HG03095 (cell line): Measurements from ENCODE around the gene NTF3.

Experiments used
- ATAC-seq: cut with Tn5 transposase; IDR thresholded peaks from one replicate; pipeline ENCODE4 v1.9.1; 2021; ENCODE audit warnings: moderate library complexity; ENCODE audit not compliant: unreplicated experiment

The NTF3 gene

DNA sequence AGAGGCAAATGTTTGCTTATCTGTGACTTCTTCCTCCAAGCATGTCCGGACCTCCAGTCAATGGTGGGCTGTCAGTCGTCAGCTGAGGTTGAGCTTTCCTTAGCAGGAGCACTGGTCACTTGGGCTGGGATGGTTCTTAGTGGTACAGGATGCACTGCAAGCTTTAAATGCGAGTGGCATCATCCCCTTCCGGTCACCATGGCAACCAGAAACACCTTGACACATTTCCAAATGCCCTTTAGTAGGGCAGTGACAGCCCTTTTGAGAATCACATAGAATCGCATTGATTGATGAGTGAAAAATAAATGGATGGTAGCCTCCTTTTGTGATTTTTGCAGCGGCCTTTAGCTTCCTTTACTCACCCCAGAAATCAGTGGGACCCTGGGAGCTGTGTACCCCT is 24.1 kb downstream of the NTF3 start:
- ATAC-seq: no peak

DNA sequence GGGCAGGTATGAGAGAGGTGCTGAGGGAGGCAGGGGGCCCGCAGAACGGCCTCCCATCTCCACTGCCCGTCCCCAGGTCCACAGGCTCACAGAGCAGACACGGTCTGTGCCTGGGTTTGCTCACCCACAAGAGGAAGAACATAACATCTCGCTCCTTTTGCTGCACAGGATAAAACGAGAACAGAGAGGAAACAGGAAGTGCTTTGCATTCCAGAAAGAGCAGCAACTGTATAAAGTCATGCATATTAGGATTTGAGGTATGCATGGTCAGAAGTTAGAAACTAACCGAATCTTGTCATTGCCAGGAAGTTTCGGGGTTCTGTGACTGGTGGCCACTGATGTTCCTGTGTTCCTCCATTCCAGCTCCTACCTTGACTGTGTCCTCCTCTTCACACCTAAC is 25.0 kb downstream of the NTF3 start:
- no peak for ATAC-seq

DNA sequence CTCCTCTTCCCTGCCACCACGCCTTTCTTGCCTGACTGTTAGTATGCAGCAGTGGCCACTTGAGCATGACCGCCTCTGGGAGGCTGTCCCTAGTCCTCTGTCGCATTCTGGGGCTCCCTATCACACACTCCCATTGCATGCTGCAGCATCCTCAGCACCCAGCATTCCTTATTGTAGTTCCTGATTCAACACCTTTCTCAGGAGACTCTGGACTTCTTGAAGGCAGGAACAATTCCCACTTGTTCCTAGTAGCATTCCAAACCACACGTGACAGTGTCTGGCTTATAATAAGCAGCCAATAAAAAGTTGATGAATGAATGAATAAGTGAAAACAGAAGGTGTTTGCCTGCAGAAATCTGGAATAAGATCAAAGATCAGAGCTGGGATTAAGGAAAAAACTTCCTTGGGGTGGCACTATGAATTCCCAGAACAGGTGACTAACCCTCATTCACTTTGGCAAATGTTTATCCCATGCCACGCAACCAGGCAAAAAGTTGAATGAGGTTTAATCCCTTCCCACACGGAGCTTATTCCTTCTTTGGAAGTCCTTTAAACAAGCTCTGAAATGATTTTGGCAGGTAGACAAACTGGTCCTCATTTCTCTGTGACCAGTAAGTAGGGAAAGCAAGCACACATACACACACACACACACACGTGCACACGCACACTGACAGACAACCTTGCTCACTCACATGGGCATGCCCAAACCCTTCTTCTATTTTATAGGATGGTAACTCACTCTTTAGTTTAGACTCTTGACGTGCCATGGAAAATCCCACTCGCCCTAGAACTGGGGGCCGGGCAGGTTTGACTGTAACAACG is 26.5 kb downstream of the NTF3 start:
- no peak for ATAC-seq

DNA sequence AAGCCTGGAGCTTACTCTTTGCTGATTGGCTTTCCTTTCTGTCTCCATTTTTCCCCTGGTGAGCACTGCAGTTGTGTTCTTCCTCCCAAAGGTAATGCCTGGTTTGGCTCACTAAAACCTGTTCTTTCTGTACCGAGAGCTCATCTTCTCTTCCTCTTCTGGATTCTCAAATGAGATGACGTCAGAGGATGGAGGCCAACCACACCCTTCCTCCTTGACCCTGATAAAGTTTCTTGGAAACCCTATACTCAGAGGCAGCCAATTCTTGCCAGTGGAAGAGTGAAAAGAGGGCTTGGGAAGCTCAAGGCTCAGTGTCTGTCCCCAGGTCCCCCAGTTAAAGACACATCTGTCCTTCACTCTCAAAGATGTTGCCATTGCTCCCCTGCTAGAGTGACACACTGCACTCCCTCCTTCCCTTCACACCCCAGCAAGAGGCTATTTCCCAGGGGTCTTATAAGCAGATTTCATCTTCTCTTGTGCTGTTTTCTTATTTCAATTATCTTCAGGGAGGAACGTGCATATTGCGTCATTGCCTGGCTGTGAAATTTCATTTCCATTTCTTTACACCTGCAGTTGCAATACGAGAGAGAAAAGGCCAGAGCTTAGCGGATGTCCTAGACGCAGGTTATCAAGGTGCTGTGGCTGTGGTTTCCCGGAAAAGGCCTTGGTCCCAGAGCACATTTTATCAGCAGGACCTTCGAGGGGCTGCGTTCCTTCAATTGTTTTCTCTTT is 27.3 kb downstream of the NTF3 start:
- ATAC-seq: no peak

DNA sequence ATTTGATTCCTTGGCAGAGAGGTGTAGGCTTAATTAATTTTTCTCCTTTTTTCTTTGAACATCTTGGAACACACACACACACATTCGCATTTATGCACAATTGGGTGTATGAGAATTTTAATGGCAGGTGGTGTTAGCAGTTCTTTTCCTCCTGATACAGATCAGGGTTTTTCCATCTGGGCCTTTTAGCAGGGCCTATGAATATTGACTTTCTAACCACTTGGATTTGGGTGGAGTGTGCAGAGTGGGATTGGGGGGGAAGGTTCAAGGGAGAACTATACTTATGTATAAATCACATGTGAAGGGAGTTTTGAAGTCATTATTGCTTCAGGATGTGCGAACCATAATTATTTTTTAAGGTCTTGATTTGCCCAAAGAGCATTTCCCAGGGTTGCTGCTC is 28.9 kb downstream of the NTF3 start:
- ATAC-seq: no peak

DNA sequence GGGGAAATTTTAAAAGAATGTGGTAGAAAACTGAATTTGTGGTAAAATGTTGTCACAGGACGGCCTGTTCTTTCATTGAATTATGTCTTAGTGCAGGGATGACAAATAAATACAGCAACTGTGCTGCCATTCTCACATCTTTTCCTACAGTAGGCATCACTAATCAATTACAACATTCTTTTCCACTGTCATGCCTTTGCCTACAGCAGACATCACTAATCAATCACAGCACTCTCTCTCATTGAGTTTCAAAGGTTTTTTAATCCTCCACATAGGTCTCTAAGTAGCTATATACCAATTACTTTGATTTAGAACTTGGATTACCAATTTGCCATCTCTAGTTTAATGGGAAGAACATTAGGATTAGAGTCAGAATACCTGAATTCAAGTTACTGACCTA is 30.1 kb downstream of the NTF3 start:
- no peak for ATAC-seq

DNA sequence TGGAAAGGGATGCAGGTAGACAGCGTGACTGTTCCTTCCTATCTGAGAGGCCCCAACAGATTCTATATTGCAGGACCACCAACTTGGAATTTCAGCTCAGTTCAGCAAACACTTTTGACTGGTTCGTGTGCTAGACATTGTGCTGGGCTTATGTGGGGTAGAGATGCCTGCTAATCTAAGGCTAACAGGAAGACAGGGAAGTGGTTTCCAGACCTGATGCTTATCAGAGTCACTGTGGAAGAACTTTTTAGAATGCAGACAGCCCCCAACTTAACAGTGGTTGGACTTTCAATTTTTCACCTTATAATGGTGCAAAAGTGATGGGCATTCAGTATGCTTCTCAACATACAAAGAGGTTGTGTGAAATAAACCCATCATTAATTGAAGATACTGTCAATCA is 32.2 kb downstream of the NTF3 start:
- ATAC-seq: no peak

DNA sequence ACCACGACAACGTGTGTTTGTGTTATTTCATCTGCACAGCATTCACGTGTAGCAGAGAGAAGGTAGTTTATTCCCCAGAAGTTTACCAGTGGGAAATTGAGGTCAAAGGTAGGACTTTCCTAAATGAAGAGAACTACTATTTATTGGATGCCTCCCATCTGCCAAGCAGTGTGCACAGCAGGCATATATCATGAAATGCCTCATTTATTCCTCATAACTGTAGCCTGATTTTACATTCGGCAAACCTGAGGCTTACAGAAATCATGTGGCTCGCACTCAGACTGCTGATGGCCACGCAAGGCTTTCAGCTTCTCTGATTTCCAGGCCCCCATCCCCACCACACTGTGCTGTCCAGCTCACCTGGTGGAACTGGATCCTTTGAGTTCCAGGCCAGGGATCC is 33.5 kb downstream of the NTF3 start:
- no peak for ATAC-seq

DNA sequence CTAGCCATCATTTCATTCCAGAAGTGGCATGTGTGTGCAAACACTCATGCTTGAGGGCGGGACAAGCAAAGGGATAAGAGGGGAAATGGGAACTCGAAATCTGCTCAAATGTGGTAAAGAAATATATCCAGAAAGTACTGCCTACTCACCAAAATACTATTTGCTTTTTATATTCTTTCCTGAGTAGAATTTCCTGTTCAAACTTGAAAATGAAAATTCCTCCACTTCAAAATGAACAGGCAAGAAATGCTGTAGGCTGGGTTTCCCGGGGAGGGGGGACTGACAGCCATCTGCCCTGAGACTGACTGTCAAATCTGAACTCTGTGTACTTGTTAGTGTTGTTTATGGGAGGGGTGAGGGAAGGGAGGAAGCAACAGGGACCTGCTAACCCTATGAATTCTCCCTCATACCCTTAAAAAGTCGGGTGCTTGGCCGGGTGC is 34.6 kb downstream of the NTF3 start:
- no peak for ATAC-seq

DNA sequence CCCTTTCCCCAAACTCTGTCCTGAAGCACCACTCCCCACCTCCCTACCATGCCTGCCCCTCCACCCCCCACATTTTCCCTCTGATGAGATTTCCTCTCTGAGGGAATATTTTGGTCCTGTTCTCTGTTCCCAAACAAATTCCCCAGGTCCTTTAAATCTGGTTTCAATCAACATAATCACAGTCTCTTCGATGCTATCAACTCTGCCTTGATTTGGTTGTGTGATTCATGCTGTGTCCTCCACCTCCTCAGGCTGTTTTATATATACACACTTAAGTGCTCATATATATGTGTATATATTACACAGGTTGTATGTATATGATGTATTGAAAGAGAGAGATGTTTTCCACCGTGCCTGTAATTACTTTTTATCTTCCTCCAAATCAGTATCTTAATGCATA is 36.0 kb downstream of the NTF3 start:
- no peak for ATAC-seq

DNA sequence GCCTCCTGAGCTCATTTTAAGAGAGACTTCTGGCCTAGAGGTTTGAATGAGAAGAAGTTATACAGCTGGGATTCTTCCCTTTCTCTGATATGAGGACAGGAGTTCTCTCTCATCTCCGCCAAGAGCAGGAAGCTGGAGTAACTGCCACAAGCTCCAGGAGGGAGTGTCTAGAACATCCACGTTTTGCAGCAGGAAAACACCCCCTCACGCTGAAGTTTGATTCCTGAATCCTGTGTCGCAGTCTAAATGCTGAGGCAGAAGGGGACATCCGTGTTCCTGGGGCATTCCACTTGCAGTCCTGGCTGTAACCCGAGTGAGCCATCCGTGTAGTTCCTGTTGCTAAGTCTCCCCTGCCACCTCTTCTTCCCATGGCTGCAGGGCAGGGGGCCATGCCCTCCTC is 38.3 kb downstream of the NTF3 start:
- ATAC-seq: no peak

DNA sequence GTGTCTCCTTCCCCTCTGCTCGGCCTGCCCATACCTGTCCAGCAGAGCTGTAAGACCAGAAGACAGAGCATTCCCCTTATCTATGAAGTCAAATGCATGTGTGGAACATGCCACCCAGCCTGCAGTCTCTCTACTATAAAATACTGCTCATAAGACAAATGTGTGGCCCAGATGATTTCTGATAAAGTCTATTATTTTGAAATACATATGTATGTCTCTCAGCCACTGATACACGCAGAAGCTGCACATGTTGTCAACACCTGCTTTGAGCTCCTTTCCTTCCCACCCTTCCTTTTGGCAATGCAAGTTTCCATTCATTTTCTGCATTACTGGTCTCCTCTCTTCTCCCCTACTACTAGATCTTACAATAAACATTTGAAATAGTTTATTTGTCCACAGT is 38.8 kb downstream of the NTF3 start:
- no peak for ATAC-seq

DNA sequence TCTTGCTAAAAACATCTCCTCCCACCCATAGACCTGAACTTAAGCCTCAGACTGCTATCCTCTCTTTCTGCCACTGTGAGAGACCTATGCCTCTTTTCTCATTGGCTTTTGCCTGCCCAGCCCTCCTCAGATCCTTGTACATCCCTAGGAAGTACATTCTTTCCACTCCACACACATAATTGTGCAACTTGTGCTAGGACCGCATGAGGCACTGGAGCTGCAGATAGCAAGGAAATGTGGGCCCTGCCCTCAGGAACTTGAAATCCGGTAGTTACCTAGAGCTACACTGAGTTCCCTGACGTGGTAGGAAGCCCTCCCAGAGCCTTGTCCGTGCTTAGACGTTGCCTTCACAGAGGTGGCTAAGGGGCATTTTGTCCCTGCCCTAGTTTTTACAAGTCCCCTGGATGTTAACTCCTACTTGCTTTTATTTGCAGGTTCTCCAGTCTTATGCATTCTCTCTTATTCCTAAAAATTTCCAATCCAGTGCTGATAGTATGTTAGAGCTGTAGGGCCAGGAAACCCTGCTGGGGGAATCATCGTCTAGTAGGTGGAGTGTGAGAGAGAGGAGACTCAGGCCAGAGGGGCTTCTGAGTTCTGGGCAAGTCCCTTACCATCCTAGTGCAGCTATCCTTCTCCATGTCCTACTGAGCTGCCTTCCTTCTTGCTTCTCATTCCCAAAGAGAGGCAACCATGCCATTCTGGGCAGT is 41.3 kb downstream of the NTF3 start:
- ATAC-seq: no peak

DNA sequence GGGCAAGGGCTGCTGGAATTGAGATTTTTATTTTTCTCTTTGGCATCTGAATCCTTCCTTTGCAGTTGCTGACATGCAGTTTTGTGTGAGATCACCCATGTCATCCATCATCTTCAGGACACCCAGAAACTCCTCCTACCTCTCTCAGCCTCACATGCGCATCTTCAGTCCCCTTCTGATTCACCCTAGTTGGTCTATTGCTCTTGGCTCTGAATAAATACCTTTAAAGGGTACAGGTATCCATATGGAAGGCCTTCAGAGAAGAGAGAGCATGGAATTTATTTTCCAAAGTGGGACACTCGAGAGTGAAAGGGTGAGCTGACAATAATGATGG is 41.8 kb downstream of the NTF3 start:
- ATAC-seq: no peak

DNA sequence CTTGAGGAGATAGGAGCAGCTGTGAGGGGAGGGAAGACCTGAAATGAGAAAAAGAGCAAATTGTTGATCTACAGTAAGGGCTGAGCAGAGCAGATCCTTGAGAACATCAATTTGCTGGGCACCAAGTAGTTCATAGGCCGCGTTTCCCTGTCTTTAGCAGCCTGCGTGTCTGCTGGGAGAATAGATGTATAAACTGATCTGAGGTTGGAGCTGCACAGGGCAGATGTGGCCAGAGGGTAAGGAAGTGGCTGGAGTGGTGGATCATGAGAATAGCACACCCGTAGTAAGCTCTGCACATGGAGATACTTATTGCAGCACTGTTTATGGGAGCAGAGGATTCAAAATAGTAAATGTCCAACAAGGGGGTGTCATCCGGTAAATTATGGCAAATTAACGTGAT is 44.4 kb downstream of the NTF3 start:
- no peak for ATAC-seq

DNA sequence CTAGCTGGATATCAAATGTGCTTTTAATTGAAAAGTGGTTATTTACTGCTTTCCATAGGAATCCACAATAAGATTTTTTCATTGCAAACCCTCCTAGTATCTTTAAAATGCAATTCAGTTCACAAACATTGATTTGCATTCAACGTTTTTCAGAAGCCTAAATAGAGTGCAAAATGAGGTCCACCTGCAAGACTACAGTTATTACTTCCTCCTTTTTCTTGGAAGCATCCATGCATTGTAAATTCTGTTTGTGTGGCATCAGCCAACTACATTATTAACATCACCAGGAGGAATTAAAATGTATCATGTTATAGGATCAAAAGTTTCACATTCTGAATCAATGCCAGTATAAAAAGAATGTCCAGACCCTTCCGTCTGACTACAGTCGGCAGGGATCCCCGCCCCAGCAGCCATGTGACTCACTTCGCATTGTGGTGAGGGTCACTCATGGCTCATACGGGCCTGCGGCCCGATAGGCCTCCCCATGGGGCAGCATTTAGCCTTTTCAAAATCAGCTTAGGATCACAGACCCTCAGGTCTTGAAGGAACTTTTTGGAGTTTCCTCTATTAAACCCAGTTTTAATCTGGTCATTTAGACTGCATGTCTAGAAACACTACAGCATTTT is 46.3 kb downstream of the NTF3 start:
- no peak for ATAC-seq

DNA sequence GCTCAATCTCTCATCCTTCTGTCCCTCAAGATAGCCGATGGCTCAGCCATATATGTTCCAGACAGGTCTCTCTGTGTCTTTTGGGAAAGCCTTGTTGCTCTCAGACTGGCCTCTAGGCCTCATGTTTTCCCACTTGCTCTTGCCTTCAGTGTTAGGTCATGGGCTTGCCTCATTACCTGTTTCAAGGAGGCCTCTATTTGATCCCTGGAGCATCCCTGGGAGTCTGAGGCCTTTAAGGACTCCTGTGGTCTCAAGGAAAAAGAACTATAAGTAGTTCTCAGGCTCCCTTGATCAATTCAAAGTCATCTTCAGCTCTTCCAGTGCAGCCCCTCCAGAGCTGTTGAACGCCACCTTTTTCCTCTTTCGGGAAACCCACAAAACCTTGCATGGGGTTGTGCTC is 47.9 kb downstream of the NTF3 start:
- no peak for ATAC-seq

DNA sequence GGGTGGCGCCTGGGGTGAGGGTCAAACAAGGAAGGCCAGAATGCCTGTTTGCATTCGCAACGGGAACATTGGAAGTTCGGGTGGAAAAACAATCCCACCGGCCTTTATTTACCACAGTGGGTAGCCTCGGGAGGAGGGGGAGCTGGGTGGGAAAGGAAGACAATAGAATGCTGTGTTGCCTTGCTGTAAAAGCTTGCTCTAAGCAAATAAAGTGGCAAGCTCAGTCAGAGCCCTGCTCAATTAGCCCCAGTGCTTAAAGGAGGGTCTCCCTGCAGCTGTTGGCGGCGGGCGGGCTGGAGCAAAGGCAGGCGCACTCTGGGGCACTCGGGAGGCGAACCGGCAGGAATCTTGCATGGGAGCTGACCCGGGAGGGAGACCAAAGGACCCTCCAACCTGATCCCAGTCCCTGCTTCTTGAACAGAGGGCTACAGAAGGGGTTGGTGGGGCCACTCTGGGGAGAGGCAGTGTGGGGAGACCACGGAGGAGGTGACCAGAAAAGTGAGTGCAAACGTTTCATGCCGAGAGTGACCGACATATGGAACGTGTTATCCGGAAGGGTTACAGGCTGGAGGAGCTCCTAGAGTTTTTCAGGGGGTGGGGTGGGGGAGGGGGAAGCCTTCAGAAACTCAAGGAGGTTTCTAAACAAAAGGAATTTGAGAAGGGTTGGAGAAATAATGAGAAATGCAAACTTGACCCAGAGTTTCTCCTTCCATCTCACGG is 48.5 kb downstream of the NTF3 start:
- ATAC-seq: no peak

DNA sequence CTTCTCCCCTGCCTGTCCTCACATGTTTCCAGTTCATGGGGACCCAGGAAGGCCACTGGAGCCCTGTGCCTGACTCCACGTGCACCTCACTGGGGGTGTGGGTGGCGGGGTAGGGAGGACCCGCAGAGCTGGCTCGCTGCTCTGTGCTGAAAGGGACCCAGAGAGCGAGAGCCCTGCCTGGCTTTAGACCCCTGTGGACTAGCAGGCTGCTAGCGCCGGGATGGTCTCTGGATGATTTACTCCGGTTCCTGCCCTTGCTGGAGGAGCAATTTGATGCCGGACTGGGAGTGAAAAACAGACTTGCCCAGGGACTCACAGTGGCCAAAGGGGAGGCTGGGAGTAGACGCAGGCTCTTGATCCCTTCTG is 49.0 kb downstream of the NTF3 start:
- no peak for ATAC-seq

DNA sequence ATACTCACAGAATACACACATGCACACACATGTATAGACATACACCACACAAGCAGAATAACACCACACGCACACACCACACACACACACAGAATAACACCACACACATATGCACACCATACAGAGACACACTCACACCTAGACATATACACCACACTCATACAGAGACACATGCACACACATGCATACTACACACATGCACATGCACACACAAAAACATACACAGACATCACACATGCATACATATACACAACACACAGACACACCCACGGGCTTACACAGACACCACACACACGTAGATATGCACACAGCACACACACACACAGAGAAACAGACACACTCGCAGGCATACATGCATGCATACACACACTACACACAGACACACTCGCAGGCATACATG is 49.7 kb downstream of the NTF3 start:
- ATAC-seq: no peak

DNA sequence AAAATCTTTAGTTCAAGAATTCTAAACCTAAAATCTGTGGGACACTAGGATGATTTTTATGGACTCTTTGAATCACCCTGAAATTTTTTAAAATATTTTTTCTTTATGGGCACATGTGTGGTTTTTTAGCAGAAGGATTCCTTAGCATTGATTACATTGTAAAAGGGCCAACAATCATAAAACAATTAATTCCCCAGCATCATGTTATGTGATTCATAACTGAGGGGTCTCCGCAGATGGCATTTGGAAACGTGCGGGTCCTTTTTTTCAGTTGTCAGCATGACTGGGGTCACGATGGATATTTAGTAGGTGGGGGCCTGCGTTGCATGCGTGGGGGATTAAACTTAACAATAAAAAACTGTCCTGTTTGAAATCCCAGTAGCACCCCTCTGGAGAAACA is 52.5 kb downstream of the NTF3 start:
- no peak for ATAC-seq
